Measurements from ENCODE around the gene LRRC4. TPM values are rescaled to one million over a fixed set of nuclear protein-coding genes. Genes with fewer than 3 reads are reported as not detected.

LRRC4 gene
- total RNA-seq, 1 donor from 2014 or later = 19.8 TPM

GRCh38 chr7:128066395-128066794 is 35.2 kb upstream of the LRRC4 start:
- H3K9me3 Mint-ChIP-seq = no peaks in the 10 kb centered on the region
- DNase-seq (ENCODE audit: low spot score) = no peak
- no peak overlapping the region for H3K27ac Mint-ChIP-seq
- TF ChIP-seq, protein P1, sequence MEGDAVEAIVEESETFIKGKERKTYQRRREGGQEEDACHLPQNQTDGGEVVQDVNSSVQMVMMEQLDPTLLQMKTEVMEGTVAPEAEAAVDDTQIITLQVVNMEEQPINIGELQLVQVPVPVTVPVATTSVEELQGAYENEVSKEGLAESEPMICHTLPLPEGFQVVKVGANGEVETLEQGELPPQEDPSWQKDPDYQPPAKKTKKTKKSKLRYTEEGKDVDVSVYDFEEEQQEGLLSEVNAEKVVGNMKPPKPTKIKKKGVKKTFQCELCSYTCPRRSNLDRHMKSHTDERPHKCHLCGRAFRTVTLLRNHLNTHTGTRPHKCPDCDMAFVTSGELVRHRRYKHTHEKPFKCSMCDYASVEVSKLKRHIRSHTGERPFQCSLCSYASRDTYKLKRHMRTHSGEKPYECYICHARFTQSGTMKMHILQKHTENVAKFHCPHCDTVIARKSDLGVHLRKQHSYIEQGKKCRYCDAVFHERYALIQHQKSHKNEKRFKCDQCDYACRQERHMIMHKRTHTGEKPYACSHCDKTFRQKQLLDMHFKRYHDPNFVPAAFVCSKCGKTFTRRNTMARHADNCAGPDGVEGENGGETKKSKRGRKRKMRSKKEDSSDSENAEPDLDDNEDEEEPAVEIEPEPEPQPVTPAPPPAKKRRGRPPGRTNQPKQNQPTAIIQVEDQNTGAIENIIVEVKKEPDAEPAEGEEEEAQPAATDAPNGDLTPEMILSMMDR (IDR thresholded peaks at IDR 0.05) = no peak
- TF ChIP-seq EZH2phosphoT487 (IDR thresholded peaks at IDR 0.05) (no peak), EZH2 (IDR thresholded peaks at IDR 0.05) (no peak)
- no peak overlapping the region for H2AFZ ChIP-seq (replicated peaks)
- no peak overlapping the region for H3K4me3 Mint-ChIP-seq
- H3K4me1 ChIP-seq = peaks cover 12% of the 10 kb centered on the region
- H3K27me3 ChIP-seq = no peaks in the 10 kb centered on the region
- no peak overlapping the region for H3K4me3 ChIP-seq
- H3K27me3 Mint-ChIP-seq (ENCODE audit: insufficient read depth, low read depth) = peaks cover 3% of the 10 kb centered on the region
- peaks cover 13% of the 10 kb centered on the region for H4K20me1 ChIP-seq (ENCODE audit: low read depth)
- H3K4me2 ChIP-seq = no peak overlapping the region
- H3K79me2 ChIP-seq (ENCODE audit: low read depth) = no peaks in the 10 kb centered on the region
- H3K36me3 ChIP-seq = no peaks in the 10 kb centered on the region
- peaks cover 3% of the 10 kb centered on the region for H3K36me3 Mint-ChIP-seq
- H3K9ac ChIP-seq = no peak overlapping the region
- no peaks in the 10 kb centered on the region for H3K9me3 ChIP-seq (ENCODE audit: low read depth)
- H3F3A ChIP-seq (ENCODE audit: low read depth) = peaks cover 3% of the 10 kb centered on the region
- peaks cover 21% of the 10 kb centered on the region for H3K4me1 Mint-ChIP-seq
- no peak overlapping the region for H3K27ac ChIP-seq

DNA sequence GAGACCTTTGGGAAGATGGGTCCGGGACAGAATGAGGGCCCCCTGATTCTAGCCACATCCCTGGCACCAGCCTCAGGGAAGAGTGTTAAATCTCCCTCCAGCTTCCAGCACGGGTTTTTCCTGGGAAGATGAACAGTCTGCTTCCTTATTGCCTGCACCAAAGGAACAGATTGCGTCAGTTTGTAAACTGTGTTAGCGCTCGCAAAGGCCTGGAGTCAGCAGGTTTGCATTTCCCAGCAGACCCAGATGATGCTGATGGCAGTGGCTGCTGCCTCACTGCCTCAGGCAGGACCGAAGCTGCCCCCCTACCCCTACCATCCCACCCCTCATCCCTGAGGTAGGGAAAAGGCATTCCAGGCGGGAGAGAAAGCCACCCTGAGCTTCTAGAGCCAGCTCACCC is 34.6 kb upstream of the LRRC4 start:
- Mint-ChIP-seq H3K4me1 (peaks cover 26% of the 10 kb centered on the region), H3K36me3 (peaks cover 2% of the 10 kb centered on the region), H3K27me3 (ENCODE audit: insufficient read depth, low read depth) (peaks cover 3% of the 10 kb centered on the region), H3K9me3 (no peaks in the 10 kb centered on the region), H3K4me3 (no peak overlapping the region), H3K27ac (no peak overlapping the region)
- Histone ChIP-seq H3K9me3 (ENCODE audit: low read depth) (no peaks in the 10 kb centered on the region), H4K20me1 (ENCODE audit: low read depth) (peaks cover 13% of the 10 kb centered on the region), H3K79me2 (ENCODE audit: low read depth) (no peaks in the 10 kb centered on the region), H3K27me3 (no peaks in the 10 kb centered on the region), H2AFZ (replicated peaks) (no peak overlapping the region), H3K4me2 (no peak overlapping the region), H3K4me1 (peaks cover 15% of the 10 kb centered on the region), H3K9ac (no peak overlapping the region), H3K36me3 (no peaks in the 10 kb centered on the region), H3K4me3 (no peak overlapping the region), H3K27ac (no peak overlapping the region), H3F3A (ENCODE audit: low read depth) (peaks cover 3% of the 10 kb centered on the region)
- no peak for DNase-seq (ENCODE audit: low spot score)
- TF ChIP-seq EZH2 (IDR thresholded peaks at IDR 0.05) (no peak), EZH2phosphoT487 (IDR thresholded peaks at IDR 0.05) (no peak)
- TF ChIP-seq, protein P1 (IDR thresholded peaks at IDR 0.05) = no peak

GRCh38 chr7:128063088-128063487 is 31.9 kb upstream of the LRRC4 start:
- Histone ChIP-seq H3K4me2 (no peak overlapping the region), H3K79me2 (ENCODE audit: low read depth) (no peaks in the 10 kb centered on the region), H3F3A (ENCODE audit: low read depth) (peaks cover 9% of the 10 kb centered on the region), H3K4me1 (peaks cover 36% of the 10 kb centered on the region), H3K9ac (no peak overlapping the region), H3K27ac (no peak overlapping the region), H3K36me3 (no peaks in the 10 kb centered on the region), H3K9me3 (ENCODE audit: low read depth) (no peaks in the 10 kb centered on the region), H4K20me1 (ENCODE audit: low read depth) (peaks cover 16% of the 10 kb centered on the region), H2AFZ (replicated peaks) (no peak overlapping the region), H3K4me3 (no peak overlapping the region), H3K27me3 (no peaks in the 10 kb centered on the region)
- Mint-ChIP-seq H3K27ac (no peak overlapping the region), H3K4me3 (no peak overlapping the region), H3K36me3 (peaks cover 2% of the 10 kb centered on the region), H3K27me3 (ENCODE audit: insufficient read depth, low read depth) (peaks cover 3% of the 10 kb centered on the region), H3K9me3 (no peaks in the 10 kb centered on the region), H3K4me1 (peaks cover 48% of the 10 kb centered on the region)
- no peak for TF ChIP-seq EZH2 (IDR thresholded peaks at IDR 0.05)
- TF ChIP-seq EZH2phosphoT487 (IDR thresholded peaks at IDR 0.05) = no peak
- TF ChIP-seq, protein P1 (IDR thresholded peaks at IDR 0.05) = no peak
- DNase-seq (ENCODE audit: low spot score) = no peak

Data from neural progenitor cell (in vitro differentiated cells).